Colonic mucosa (tissue), 4 donors: ENCODE data around the gene AP1B1. TPM values are rescaled to one million over a fixed set of nuclear protein-coding genes. Genes with fewer than 3 reads are reported as not detected.
"Not testable (repeated sequence)": the region's sequence is repeated elsewhere in the genome, so short reads cannot be mapped to it uniquely, and the experiment has no call there.

Experiments
- DNase-seq: peaks from one replicate; pipeline ENCODE4 v3.0.0-alpha.2; 2020
- H3K27ac ChIP-seq: fragments of 200-600 bp; one replicate; pipeline ENCODE4 v1.8.0; 2021
- H3K27me3 ChIP-seq: fragments of 200-600 bp; one replicate; pipeline ENCODE4 v1.8.0; 2021
- H3K36me3 ChIP-seq: fragments of 200-600 bp; one replicate; pipeline ENCODE4 v1.8.0; 2021
- H3K4me1 ChIP-seq: fragments of 200-600 bp; one replicate; pipeline ENCODE4 v1.8.0; 2021; ENCODE audit warnings: mild to moderate bottlenecking
- H3K4me3 ChIP-seq: fragments of 200-600 bp; one replicate; pipeline ENCODE4 v1.8.0; 2021
- H3K9ac ChIP-seq, 2 donors: one replicate each; pipeline ENCODE4 v1.7.0; 2013; ENCODE audit warnings: control low read depth in 2 of 2, low read depth in 2 of 2, low read length in 2 of 2
- H3K9me3 ChIP-seq: fragments of 200-600 bp; one replicate; pipeline ENCODE4 v1.8.0; 2021
- CTCF ChIP-seq: fragments of 200-600 bp; IDR thresholded peaks from one replicate; pipeline ENCODE4 v1.8.0; 2022; ENCODE audit warnings: antibody characterized with exemption, mild to moderate bottlenecking
- intact Hi-C: fragments of 100-400 bp; cut with DNase I; formaldehyde crosslinking; loops from one replicate; pipeline ENCODE4 v1.14.1; 2022
- total RNA-seq, 2 donors: library from RNA; stranded (reverse); fragmentation: NEBNext Ultra II Directional in 1 of 2; extraction: Animal tissue kit (Norgen Biotek cat#: 25700) in 1 of 2; gene quantifications; one replicate each; pipeline ENCODE4 v1.2.1, GENCODE V29; 2021
- donor health status: healthy.
- donor health status: DM: no; HTN: no; CAD: no.
- donor health status: DM: no; HTN: no; CAD: no.

AP1B1 gene
- total RNA-seq, 2 donors from 2014 or later: 90.4 to 120 TPM

- H3K36me3 ChIP-seq: peaks cover 18% of the 10 kb centered on the region
Observed at GRCh38 chr22:29351891-29352290, 36.5 kb downstream of the AP1B1 start.

GRCh38 chr22:29351042-29351441, 37.3 kb downstream of the AP1B1 start:
- no peak for TF ChIP-seq CTCF
- Histone ChIP-seq H3K4me3 (no peak overlapping the region), H3K9me3 (no peaks in the 10 kb centered on the region), H3K27me3 (no peaks in the 10 kb centered on the region), H3K4me1 (no peaks in the 10 kb centered on the region), H3K36me3 (peaks cover 15% of the 10 kb centered on the region), H3K9ac (no peak overlapping the region), H3K27ac (no peak overlapping the region)
- peak; percentile 40 for DNase-seq
- intact Hi-C loops: no loop called here

More at GRCh38 chr22:29351891-29352290, 36.5 kb downstream of the AP1B1 start:
- no peaks in the 10 kb centered on the region for H3K4me1 ChIP-seq
- no peak overlapping the region for H3K9ac ChIP-seq
- intact Hi-C loops: no loop called here
- no peaks in the 10 kb centered on the region for H3K9me3 ChIP-seq
- H3K27ac ChIP-seq: no peak overlapping the region
- no peak for DNase-seq
- H3K27me3 ChIP-seq: no peaks in the 10 kb centered on the region
- no peak for TF ChIP-seq CTCF
- no peak overlapping the region for H3K4me3 ChIP-seq

- TF ChIP-seq CTCF: no peak
- no peak overlapping the region for H3K27ac ChIP-seq
- no peaks in the 10 kb centered on the region for H3K4me1 ChIP-seq
- intact Hi-C loops: no loop called here
- DNase-seq: no peak
- no peaks in the 10 kb centered on the region for H3K27me3 ChIP-seq
- H3K36me3 ChIP-seq: peaks cover 10% of the 10 kb centered on the region
- no peak overlapping the region for H3K4me3 ChIP-seq
- H3K9me3 ChIP-seq: no peaks in the 10 kb centered on the region
- H3K9ac ChIP-seq: no peak overlapping the region
Observed at GRCh38 chr22:29348956-29349355, 39.4 kb downstream of the AP1B1 start.

- no peaks in the 10 kb centered on the region for H3K4me1 ChIP-seq
- intact Hi-C loops: no loop called here
- no peak for TF ChIP-seq CTCF
- H3K27ac ChIP-seq: no peak overlapping the region
- H3K4me3 ChIP-seq: no peak overlapping the region
- no peaks in the 10 kb centered on the region for H3K27me3 ChIP-seq
- DNase-seq: no peak
- no peaks in the 10 kb centered on the region for H3K9me3 ChIP-seq
- H3K36me3 ChIP-seq: peaks cover 14% of the 10 kb centered on the region
- no peak overlapping the region for H3K9ac ChIP-seq
Observed at GRCh38 chr22:29348041-29348440, 40.3 kb downstream of the AP1B1 start.

- Histone ChIP-seq H3K4me3 (no peak overlapping the region), H3K27ac (no peak overlapping the region), H3K9me3 (no peaks in the 10 kb centered on the region), H3K27me3 (no peaks in the 10 kb centered on the region), H3K36me3 (peaks cover 14% of the 10 kb centered on the region), H3K9ac (no peak overlapping the region), H3K4me1 (no peaks in the 10 kb centered on the region)
- intact Hi-C loops: no loop called here
- no peak for DNase-seq
- no peak for TF ChIP-seq CTCF
Observed at GRCh38 chr22:29346659-29347058, 41.7 kb downstream of the AP1B1 start.

GRCh38 chr22:29345932-29346331, 42.4 kb downstream of the AP1B1 start:
- TF ChIP-seq CTCF: no peak
- Histone ChIP-seq H3K4me1 (no peaks in the 10 kb centered on the region), H3K36me3 (peaks cover 18% of the 10 kb centered on the region)

GRCh38 chr22:29344889-29345288, 43.5 kb downstream of the AP1B1 start:
- intact Hi-C loops, H3K27ac ChIP-seq: not testable (repeated sequence)

More at GRCh38 chr22:29345932-29346331, 42.4 kb downstream of the AP1B1 start:
- H3K9me3 ChIP-seq: no peaks in the 10 kb centered on the region
- H3K9ac ChIP-seq: no peak overlapping the region
- no peaks in the 10 kb centered on the region for H3K27me3 ChIP-seq
- H3K27ac ChIP-seq: no peak overlapping the region
- intact Hi-C loops: no loop called here
- no peak overlapping the region for H3K4me3 ChIP-seq
- DNase-seq: no peak

More at GRCh38 chr22:29344889-29345288, 43.5 kb downstream of the AP1B1 start:
- H3K4me1 ChIP-seq, H3K4me3 ChIP-seq, DNase-seq, H3K9ac ChIP-seq, H3K9me3 ChIP-seq, H3K27me3 ChIP-seq: not testable (repeated sequence)
- peaks cover 18% of the 10 kb centered on the region for H3K36me3 ChIP-seq
